Left forelimb (tissue), 1 donor: ENCODE results near the gene TMEM218.

ENCODE experiments used
- DNase-seq: peaks from one replicate; pipeline ENCODE4 v3.0.0-alpha.2; 2018; ENCODE audit warnings: low spot score

Gene TMEM218

DNA sequence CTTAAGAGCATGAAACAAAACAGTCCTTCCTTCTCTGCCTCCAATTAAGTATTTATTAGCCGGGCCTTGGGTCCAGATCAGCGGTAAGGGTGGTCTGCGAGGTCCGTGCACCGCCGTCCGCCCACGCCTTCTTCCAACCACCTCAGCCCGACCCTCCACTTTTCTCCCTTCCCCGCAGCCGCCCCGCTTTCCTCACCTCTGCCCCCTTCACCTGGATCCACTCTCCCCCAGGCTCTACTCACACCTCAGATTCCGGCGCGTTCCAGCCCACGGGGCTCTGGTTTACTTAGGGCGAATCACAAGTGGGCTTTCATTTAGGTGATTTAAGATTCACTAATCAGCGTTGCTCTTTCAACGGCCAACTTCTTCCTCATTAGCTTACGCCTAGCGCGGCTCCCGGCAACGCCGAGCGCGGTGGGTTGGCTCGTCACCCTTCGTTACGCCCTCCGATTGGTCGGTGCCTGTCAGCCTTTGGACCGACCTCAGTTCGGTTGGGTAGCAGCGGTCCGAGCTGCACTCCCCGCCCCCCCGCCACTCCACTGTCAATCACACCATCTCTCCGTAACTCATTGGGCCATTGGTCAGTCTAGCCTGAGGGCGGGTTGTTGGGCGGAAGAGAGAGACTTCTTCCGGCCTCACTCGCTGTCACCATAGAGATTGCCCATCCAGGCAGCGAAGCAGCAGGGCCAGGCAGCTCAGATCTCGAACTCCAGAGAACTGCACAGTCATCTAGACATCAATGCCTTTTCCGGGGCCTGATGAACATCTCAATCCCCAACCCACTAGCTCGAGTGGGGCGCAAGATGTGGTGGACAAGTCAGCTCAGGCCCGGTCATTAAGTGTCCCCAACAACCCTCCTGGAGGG, at the start of gene TMEM218:
TSS of gene TMEM218 (minus strand) at position 284 of the 865 bp plus-strand sequence. CDS start 9,385 bp downstream, outside the sequence.
- peak; percentile 98 for DNase-seq

DNA sequence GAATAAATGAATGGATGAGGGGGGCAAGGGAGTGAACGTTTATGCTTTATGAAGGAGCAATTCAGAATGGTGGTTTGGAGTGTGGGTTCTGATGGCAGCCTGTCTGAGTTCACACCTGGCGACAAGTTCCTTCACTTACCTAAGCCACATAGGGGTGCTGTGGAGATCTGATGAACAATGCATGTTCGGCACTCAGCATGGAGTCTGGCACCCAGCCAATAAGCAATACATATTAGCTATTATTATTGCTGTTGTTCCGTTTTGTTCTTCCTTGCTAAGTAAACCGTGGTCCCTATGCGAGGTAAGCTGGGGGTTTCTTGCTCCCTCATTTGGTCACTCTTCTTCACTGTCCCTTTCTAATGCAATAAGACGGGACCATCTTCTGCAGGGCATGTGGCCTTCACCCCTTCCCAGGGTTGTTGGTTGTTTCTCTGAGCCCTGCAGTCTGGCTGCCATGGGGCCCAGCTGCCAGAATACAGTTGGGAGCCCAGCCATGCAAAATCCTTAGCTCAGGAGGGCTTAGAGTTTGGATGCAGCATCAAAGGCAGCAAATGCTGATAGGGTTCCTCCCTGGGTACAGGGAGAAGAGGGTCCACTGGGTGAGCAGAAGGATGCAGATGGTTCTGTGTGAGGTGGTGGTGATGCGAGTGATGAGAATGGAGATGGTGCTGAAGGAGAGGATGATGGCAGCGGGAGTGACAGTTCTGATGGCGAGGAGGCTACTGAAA, 46.7 kb upstream of the TMEM218 start:
- DNase-seq: no peak

DNA sequence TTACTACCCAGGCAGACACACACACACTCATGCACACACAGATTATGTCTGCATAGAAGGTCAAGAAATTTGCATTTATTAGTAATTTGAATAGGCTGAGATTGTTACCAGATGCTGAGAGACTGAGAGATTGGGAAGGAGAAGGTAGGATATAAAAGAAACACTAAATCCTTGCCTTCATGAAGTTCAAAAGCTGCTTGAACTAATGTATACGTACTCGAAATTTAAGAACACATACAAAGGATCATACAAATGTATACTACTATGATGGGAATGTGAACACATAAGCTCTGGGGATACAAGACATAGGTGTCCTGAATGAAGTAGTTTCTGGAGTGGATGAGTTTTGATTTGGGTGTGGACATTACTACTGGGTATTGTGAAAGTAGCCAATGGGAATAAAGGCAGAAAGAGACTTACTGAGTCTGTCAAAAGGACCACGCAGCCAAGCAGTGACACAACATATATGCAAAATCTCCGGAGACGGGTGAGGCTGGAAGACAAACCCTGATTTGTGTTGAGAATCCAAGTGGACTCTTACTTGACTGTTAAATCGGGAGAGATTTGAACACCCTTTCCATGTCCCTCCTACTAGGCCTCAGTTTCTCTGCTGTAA, 45.8 kb upstream of the TMEM218 start:
- peak; percentile 15 for DNase-seq

DNA sequence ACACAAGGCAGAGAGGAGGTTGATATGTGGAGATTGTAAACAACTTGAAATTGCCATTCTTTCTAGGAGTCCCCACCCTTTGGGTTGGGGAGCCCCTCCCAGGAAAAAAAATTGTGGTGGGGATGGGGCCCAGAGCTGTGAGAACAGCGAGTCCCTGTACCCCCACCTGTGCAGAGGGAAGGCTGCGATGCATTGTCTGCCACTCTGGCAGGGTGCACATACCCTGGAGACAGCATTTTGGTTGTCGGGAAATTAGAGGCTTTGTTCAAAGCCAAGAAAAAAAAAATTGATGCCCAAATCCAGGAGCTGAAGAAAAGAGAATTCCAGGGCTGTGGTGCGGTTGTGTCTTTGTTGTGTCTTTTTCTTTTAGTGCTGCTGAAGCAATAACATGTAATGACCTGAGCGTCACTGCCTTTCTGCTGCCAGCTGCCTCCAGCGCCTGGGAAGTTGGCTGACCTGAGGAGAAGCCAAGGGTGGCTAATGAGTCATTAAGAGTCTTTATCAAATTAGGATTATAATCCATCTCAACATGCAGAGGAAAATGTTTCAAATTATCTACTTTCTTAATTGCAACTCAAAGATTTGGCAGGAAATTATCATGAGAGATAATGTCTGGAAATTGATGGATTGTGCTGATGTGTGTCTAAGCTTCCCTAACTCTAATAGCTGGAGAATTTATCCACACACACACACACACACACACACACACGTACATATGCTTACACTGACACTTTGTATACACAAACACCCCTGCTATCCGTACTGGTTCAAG, 45.1 kb upstream of the TMEM218 start:
- DNase-seq: peak; percentile 37

DNA sequence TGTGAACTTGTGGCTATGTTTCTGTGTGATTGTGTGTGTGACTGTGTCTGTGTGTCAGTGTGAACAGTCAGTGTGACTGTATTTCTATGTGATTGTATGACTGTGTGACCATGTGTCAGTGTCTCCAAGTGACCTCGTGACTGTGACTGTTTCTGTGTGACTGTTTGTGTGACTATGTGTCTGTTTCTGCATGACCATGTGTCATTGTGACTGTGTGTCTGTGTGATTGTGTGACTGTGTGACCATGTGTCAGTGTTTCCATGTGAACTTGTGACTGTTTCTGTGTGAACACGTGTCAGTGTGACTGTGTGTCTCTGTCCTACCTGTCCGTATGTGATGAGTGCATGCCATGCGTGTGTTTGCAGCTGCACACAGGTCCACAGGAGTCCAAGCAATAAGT, 44.3 kb upstream of the TMEM218 start:
- DNase-seq: no peak

DNA sequence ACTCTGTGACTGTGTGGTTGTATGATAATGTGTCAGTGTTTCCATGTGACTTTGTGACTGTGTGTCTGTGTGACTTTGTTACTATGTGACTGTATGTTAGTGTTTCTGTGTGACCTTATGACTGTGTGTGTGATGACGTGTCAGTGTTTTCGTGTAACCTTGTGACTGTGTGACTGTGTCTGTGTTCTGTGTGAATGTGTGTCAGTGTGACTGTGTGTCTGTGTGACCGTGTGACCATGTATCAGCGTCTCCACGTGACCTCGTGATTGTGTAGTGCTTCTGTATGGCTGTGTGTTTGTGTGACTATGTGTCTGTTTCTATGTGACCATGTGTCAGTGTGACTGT, 43.6 kb upstream of the TMEM218 start:
- peak; percentile 18 for DNase-seq

DNA sequence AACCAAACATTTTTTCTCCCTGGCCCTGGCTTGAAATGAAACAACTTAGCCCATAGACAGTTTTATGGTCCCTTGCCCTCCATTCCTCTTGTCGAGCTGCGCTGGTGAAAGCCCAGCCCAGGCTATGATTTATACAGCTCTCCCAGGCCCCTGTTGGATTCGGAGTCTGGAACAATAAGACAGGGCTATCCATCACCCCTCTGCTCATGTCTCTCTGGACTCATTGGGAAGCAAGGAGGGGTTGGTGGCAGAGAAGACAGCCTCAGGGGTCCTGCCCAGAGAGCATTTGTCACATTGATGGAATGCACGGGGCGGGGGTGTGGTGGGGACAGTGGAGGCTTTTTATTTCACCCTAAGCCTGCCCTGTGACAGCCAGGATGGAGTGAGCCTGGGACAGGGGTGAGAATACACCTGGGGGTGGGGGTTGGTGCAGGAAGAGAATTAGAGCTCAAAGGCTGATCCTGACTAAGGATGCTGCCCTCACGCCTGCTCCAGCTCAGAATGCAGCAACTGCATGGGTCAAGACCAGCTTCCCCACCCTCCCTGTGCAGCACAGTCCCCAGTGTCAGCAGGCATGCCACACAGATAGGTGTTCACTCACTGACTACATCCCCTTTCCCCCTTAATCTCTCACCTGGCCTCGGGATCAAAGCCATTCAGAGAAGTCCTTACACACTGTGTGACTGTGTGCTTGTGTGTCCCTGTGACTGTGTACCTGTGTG, 43.1 kb upstream of the TMEM218 start:
- peak; percentile 49 for DNase-seq

DNA sequence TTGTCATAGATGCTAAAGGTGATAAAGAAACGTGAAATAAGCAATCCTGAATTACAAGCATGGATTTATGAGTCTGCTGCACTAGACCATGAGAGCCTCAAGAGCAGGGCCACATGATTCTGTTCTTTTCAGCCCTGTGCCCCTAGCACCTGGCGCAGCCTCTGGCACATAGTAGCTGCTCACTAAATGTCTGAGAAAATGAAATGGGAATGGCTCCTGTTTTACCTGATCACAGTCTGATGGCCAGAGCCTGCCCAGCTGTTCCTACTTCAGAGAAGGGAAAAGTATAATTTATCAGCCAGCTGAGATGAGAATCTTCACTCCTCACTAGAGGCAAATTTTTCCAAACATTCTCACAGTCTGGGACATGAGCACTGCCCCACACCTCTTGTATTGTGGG, 42.4 kb upstream of the TMEM218 start:
- no peak for DNase-seq

DNA sequence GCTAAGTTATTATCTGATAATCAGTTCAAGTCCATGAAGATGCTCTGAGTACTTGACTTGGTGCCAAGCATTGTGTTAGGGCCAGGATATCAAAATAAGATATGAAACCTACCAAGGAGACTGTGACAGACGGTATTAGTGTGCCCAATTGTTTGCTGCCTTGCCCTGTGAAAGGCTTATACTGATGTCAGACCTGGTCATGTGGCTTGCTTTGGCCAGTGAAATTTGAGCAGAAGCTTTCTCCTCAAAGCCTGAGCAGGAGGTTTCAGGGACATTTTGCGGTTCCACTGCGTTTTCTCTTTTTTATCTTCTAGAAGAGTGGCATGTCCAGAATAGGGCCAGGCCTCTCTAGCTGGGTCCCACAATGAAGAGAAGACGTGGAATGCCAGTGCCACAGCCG, 37.3 kb upstream of the TMEM218 start:
- no peak for DNase-seq

DNA sequence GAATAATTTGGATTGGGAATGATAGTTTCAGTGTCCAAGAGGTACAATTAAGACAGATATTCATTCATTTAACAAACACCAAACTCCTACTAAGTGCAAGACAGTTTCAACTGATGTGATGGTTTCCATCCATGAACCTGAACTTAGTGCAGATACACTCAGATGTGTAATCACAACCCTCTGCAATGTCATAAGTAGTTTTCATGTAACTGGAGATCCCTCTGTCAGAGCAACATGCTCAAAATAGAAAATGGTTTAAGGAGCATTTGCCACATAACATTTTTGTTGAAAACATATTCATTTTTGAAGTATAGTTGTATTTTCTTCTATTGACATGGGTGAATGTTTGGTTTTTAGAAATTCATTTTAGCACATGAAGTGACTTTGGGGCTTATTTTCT, 36.6 kb upstream of the TMEM218 start:
- DNase-seq: no peak

DNA sequence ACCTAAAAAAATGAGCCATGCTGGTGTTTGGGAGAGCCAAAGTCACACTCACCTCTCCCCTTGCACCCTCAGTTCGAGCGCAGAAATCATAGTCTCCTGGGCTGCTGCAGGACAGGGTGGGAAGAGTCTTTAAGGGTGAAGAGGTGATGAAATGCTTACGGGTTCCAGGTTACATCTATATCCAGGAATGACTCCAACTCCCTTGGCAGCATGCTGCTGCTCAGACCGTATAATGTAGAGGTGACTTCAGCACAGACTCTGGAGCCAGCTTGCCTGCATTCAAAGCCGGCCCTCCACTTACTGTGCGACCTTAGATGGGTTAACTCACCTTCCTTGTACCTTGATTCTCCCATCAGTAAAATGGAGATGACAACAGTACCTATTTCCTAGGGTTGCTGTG, 35.9 kb upstream of the TMEM218 start:
- no peak for DNase-seq

DNA sequence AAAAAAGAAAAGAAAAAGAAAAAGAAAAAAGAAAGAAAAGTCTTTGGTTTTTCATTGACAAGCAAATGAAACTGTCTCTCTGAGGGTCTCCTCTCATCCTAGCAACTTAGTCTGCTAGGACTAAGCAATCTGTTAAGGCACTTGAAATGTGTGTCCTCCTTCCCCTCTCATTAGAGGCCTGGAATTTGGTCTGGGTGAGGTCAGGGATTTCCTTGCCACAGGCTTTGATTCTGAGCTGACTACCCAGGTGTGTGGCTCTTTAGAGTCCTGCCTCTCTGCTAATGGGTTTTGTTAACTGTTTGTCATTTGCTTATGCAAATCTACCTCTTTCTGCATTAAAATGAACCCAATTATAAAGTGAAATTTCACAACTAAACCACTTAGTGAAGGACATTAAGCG, 34.8 kb upstream of the TMEM218 start:
- no peak for DNase-seq

DNA sequence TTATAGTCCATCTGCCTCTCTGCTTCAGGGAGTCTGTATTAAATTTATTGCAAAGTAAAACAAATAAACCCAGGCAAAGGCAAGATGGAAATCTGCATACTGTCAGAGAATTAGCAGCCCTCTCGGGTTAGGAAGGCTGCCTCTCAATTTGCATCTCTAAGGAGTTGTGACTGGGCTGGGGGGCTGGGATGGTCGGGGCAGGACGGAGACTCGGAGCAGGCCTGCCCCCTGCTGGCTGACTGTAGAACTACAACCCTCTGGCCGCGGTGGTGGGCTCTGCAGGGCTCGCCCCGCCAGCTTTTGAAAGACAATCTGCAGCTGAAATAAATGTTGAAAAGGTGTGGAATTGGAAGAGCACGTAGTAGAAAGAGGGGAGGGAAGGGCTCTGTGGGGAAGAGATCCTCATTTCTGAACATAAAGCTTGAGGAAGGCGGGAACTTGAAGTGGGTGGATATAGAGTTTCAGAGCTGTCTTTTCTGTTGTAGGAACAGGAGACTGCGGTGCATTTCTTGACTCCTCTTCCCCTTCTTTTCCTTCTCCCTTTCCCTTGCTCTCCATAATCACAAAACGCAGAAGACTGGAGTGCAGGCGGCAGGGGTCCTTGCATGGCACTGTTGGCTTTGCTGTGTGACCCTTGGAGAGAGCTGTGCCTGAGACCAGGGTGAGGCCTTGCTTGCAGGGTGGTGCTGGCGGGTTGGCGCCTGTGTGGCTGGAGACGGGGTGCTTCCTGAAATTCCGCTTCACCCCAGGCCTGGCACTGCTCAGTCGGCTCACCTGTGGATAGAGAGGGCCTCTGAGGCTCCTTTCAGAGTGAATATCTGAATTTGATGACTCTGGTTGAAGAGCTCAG, 30.5 kb upstream of the TMEM218 start:
- DNase-seq: peak; percentile 77

DNA sequence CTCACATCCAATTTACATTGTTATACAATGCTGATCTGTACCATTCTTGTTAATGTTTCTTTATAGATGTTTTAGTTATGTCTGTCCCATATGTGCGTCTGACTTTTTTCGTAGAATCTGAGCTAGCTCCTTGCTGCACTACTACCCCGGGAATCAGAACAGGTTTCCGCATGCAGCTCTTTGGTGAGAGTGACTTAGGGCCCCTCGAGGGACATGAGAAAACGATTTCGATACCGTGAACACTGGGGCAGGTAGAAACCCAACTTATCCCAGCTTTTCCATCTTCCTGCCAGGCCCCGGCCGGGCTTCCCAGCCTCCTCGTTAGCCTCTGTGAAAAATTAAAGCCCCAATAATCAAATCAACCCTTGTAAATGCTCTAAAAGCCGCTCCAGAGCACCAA, 29.8 kb upstream of the TMEM218 start:
- no peak for DNase-seq

DNA sequence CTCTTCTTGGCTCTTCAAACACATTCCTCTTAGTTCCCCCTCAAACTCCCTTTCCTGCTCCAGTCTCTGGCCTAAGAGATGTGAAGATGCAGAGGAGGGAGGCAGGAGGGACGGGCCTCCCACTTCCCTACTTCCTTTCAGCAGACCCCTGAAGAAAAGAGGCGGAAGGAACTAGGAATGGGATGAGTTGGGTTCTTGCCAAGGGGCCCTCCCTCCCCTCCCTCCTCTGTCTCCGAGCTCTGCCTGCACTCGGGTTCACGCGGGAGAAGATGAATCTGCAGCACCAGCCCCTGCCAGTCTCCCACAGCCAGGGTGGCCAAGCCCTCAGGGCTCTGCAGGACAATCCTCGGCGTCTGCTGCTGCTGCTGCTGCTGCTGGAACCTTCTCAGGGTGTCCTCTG, 28.8 kb upstream of the TMEM218 start:
- no peak for DNase-seq

DNA sequence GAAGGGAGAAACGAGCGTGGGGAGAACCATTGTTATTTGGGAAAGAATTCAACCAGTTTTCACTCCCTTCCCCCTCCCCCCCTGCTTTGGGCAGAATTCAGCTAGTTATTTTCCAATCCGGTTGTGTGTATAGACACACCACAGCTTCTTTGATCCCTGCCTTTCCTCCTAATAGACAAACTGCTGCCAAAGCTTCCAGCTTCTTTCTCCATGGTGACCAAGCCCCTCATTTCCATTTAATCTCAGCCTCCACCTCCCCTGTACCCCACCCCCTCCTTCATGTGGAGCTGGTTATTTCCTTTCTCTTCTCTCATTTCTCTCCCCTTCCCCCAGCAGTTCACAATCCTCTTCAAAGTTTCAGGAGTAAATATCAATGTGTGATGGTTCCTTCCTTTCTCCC, 28.4 kb upstream of the TMEM218 start:
- DNase-seq: no peak

DNA sequence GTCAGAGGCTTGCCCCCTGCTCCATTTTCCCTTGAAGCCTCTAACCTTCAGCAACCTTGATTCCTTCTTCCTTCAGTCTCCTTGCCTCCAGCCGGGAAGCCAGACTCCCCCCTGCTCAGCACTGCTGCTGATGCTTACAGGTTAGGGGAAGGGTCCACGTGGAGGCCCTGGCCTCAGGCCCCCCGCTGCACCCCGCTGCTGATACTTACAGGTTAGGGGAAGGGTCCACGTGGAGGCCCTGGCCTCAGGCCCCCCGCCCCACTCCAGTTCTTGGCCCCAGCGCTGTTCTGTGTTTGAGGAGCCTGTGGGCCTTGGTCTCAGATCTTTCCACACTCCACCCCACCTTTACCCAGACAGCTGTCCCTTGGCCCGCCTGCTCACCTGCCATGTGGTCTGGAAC, 27.5 kb upstream of the TMEM218 start:
- no peak for DNase-seq

DNA sequence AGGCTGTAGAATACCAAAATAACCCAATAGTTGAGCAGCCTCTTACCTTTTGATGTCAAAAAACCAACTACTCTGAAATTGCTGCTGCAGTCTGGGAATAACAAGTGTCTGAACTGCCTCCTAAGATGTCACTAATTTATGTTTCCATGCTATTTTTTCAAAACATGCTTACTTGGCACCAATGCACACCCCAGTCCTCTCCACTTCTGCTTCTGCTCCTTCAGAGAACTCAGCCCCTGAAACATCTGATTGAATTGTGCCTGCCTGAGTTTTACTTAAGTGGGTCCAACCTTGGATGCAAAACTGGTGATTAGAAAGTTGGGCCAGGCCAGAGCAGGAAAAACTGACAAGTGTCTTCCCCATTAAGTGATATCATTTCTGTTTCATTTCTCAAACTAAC, 24.6 kb upstream of the TMEM218 start:
- DNase-seq: no peak

DNA sequence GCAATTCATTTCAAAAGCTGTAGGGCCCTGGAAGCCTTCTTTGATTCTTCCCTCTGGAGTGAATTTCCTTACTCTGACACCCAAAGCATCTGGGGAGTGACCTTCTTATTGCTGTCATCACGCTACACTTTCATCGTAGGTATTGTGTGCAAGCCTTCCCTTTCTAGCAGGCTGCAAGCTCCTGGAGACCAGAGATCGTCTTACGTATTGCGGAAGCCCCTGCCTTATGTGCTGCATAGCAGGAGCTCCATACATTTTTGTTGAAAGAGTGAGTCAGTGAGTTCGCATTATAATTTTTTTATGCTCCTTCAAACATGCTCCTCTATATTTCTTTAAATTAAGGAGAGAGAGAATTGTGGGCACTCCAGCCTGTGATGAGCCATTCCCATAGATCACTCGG, 21.2 kb upstream of the TMEM218 start:
- no peak for DNase-seq

DNA sequence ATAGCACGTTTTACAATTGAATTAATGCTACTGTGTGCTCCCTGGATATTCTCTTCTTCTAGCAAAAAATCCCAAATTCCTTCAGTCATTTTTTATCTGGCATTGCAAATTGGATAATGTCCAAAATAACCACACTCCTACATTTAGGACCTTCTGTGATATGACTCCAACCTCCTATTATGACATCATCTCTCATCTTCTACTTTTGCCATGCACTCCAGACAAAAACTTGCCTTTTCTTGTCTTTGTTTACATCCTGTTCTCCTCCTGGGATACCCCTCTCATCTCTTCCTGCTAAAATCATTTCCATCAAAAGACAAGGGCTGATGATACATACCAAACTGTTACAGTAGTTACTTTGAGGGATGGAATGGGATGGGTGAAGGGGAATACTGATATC, 20.6 kb upstream of the TMEM218 start:
- no peak for DNase-seq
